H9 (cell line): ENCODE measurements around the gene C1orf74. TPM values are rescaled to one million over a fixed set of nuclear protein-coding genes. Genes with fewer than 3 reads are reported as not detected.

ENCODE experiments used
- DNase-seq: peaks from one replicate; pipeline ENCODE4 v3.0.0-alpha.2; 2017
- H2AFZ ChIP-seq: one replicate; pipeline ENCODE4 v1.6.1; 2013; ENCODE audit warnings: mild to moderate bottlenecking, low read length, control low read depth, moderate library complexity
- H2AK5ac ChIP-seq: 2 replicates; pipeline ENCODE4 v1.6.1; 2013; ENCODE audit warnings: low read length, control low read depth, mixed read lengths; ENCODE audit not compliant: insufficient read length
- H2BK120ac ChIP-seq: one replicate; pipeline ENCODE4 v1.6.1; 2013; ENCODE audit warnings: low read depth, mild to moderate bottlenecking, low read length, control low read depth, inconsistent platforms; ENCODE audit not compliant: poor library complexity, severe bottlenecking
- H2BK12ac ChIP-seq: 2 replicates; pipeline ENCODE4 v1.6.1; 2013; ENCODE audit warnings: low read length, control low read depth, mixed read lengths, low read depth; ENCODE audit not compliant: insufficient read length
- H2BK15ac ChIP-seq: 2 replicates; pipeline ENCODE4 v1.6.1; 2013; ENCODE audit warnings: low read depth, low read length, control low read depth
- H2BK20ac ChIP-seq: one replicate; pipeline ENCODE4 v1.6.1; 2013; ENCODE audit warnings: low read depth, mild to moderate bottlenecking, low read length, control low read depth, inconsistent platforms; ENCODE audit not compliant: poor library complexity, severe bottlenecking
- H2BK5ac ChIP-seq: 2 replicates; pipeline ENCODE4 v1.6.1; 2013; ENCODE audit warnings: low read length, control low read depth, mixed read lengths; ENCODE audit not compliant: insufficient read length
- H3K14ac ChIP-seq: 2 replicates; pipeline ENCODE4 v1.6.1; 2013; ENCODE audit warnings: low read length, control low read depth; ENCODE audit not compliant: insufficient read depth
- H3K18ac ChIP-seq: 2 replicates; pipeline ENCODE4 v1.6.1; 2013; ENCODE audit warnings: low read depth, mild to moderate bottlenecking, mixed read lengths, low read length, control low read depth; ENCODE audit not compliant: insufficient read length
- H3K23ac ChIP-seq: 2 replicates; pipeline ENCODE4 v1.6.1; 2013; ENCODE audit warnings: low read length, control low read depth, mixed read lengths, low read depth; ENCODE audit not compliant: insufficient read length
- H3K23me2 ChIP-seq: 2 replicates; pipeline ENCODE4 v1.6.1; 2013; ENCODE audit warnings: low read depth, mild to moderate bottlenecking, mixed read lengths, low read length, control low read depth; ENCODE audit not compliant: insufficient read length, poor library complexity, severe bottlenecking
- H3K27ac ChIP-seq: 2 replicates; pipeline ENCODE4 v1.5.1; 2013; ENCODE audit warnings: low read length, control low read depth, mixed read lengths, low read depth; ENCODE audit not compliant: insufficient read length
- H3K27me3 ChIP-seq: 2 replicates; pipeline ENCODE4 v1.6.1; 2013; ENCODE audit warnings: low read length, control low read depth, inconsistent platforms; ENCODE audit not compliant: insufficient read depth
- H3K4ac ChIP-seq: 2 replicates; pipeline ENCODE4 v1.6.1; 2013; ENCODE audit warnings: low read depth, mild to moderate bottlenecking, control low read depth, inconsistent platforms, low read length, moderate library complexity
- H3K4me1 ChIP-seq: 2 replicates; pipeline ENCODE4 v1.6.1; 2013; ENCODE audit warnings: low read length, control low read depth, inconsistent platforms; ENCODE audit not compliant: insufficient read depth
- H3K4me2 ChIP-seq: 2 replicates; pipeline ENCODE4 v1.6.1; 2013; ENCODE audit warnings: low read length, control low read depth, mixed read lengths; ENCODE audit not compliant: insufficient read length, insufficient read depth
- H3K56ac ChIP-seq: 2 replicates; pipeline ENCODE4 v1.6.1; 2013; ENCODE audit warnings: low read depth, mild to moderate bottlenecking, mixed read lengths, low read length, control low read depth; ENCODE audit not compliant: insufficient read length
- H3K79me1 ChIP-seq: 2 replicates; pipeline ENCODE4 v1.6.1; 2013; ENCODE audit warnings: low read depth, mild to moderate bottlenecking, moderate library complexity, low read length, control low read depth, inconsistent platforms; ENCODE audit not compliant: insufficient read depth, poor library complexity, severe bottlenecking
- H3K79me2 ChIP-seq: 2 replicates; pipeline ENCODE4 v1.6.1; 2013; ENCODE audit warnings: low read length, control low read depth, inconsistent platforms; ENCODE audit not compliant: insufficient read depth
- H3K9ac ChIP-seq: 2 replicates; pipeline ENCODE4 v1.6.1; 2013; ENCODE audit warnings: low read length, control low read depth, mixed read lengths; ENCODE audit not compliant: insufficient read length; ENCODE audit errors: extremely low read depth
- H3K9me3 ChIP-seq: one replicate; pipeline ENCODE4 v1.6.1; 2013; ENCODE audit warnings: low read depth, low read length, inconsistent platforms; ENCODE audit not compliant: control insufficient read depth
- H3T11ph ChIP-seq: one replicate; pipeline ENCODE4 v1.6.1; 2013; ENCODE audit warnings: mild to moderate bottlenecking, low read length, control low read depth, inconsistent platforms
- H4K20me1 ChIP-seq: one replicate; pipeline ENCODE4 v1.6.1; 2013; ENCODE audit not compliant: control insufficient read depth, insufficient read length, insufficient read depth
- H4K5ac ChIP-seq: 2 replicates; pipeline ENCODE4 v1.6.1; 2013; ENCODE audit warnings: low read depth, mild to moderate bottlenecking, mixed read lengths, low read length, control low read depth; ENCODE audit not compliant: insufficient read length
- H4K8ac ChIP-seq: replicated peaks from 2 replicates; pipeline ENCODE4 v1.6.1; 2013; ENCODE audit warnings: low read length, control low read depth, mixed read lengths, low read depth; ENCODE audit not compliant: insufficient read length
- H4K91ac ChIP-seq: 2 replicates; pipeline ENCODE4 v1.6.1; 2013; ENCODE audit warnings: low read depth, mild to moderate bottlenecking, moderate library complexity, mixed read lengths, low read length, control low read depth; ENCODE audit not compliant: insufficient read length
- H3K27ac Mint-ChIP-seq, 3 experiments: 2 replicates in 2 of 3; 3 replicates in 1 of 3; pipeline ENCODE4 v1.8.0; 2020 to 2021; ENCODE audit warnings: mixed read lengths in 3 of 3, mild to moderate bottlenecking in 1 of 3, moderate library complexity in 1 of 3
- H3K27me3 Mint-ChIP-seq: 2 replicates; pipeline ENCODE4 v1.8.0; 2021; ENCODE audit warnings: low read depth, mild to moderate bottlenecking, moderate library complexity, mixed read lengths
- H3K36me3 Mint-ChIP-seq, 3 experiments: 2 replicates in 2 of 3; 3 replicates in 1 of 3; pipeline ENCODE4 v1.8.0; 2020 to 2021; ENCODE audit warnings: low read depth in 3 of 3, mixed read lengths in 3 of 3; ENCODE audit not compliant: insufficient read depth in 1 of 3
- H3K4me1 Mint-ChIP-seq, 2 experiments: 2 replicates each; pipeline ENCODE4 v1.8.0; 2020; ENCODE audit warnings: mixed read lengths in 2 of 2
- H3K4me3 Mint-ChIP-seq, 2 experiments: 2 replicates in 1 of 2; 3 replicates in 1 of 2; pipeline ENCODE4 v1.8.0; 2020 to 2021; ENCODE audit warnings: mild to moderate bottlenecking in 2 of 2, mixed read lengths in 2 of 2, moderate library complexity in 1 of 2
- H3K9me3 Mint-ChIP-seq, 2 experiments: 2 replicates in 1 of 2; 3 replicates in 1 of 2; pipeline ENCODE4 v1.8.0; 2020; ENCODE audit warnings: mild to moderate bottlenecking in 2 of 2, mixed read lengths in 2 of 2, moderate library complexity in 1 of 2
- CTCF ChIP-seq: fragments of 200-600 bp; sonication (generic); conservative IDR thresholded peaks from 3 replicates; pipeline ENCODE4 v1.8.0; 2021; ENCODE audit warnings: antibody characterized with exemption, mild to moderate bottlenecking
- WGBS: extraction: QIAGEN DNeasy Blood & Tissue Kit; methylation state at CpG from one replicate; pipeline ENCODE4 v1.1.7; 2013; ENCODE audit warnings: missing lambda C conversion rate, low lambda C conversion rate, mixed read lengths; ENCODE audit not compliant: insufficient read length; ENCODE audit errors: extremely low coverage; 5-methylcytosine and 5-hydroxymethylcytosine counted together
- total RNA-seq: library from RNA; stranded (reverse); gene quantifications from 2 replicates; pipeline ENCODE4 v1.2.1, GENCODE V29; 2021

The C1orf74 gene
- total RNA-seq, 1 experiment from 2014 or later, result 2.4 TPM

- no peaks in the 10 kb centered on the region for H3K9me3 Mint-ChIP-seq
- no peak for TF ChIP-seq CTCF
These were observed 47.8 kb downstream of the C1orf74 start for GRCh38 chr1:209736490-209737117.

More at GRCh38 chr1:209736490-209737117, 47.8 kb downstream of the C1orf74 start:
- no CpG with 5 or more reads among the region's 3 CpGs for WGBS
- Histone ChIP-seq H2BK120ac (no peak overlapping the region), H2BK12ac (no peak overlapping the region), H4K8ac (no peak overlapping the region), H2BK5ac (no peak overlapping the region), H3K79me2 (no peaks in the 10 kb centered on the region), H3K23me2 (no peaks in the 10 kb centered on the region), H3K79me1 (no peaks in the 10 kb centered on the region), H3K23ac (no peak overlapping the region), H3K4me1 (no peaks in the 10 kb centered on the region), H3T11ph (no peak overlapping the region), H4K20me1 (no peaks in the 10 kb centered on the region), H3K27ac (no peak overlapping the region), H3K4ac (no peak overlapping the region), H4K91ac (no peak overlapping the region), H2AFZ (no peak overlapping the region), H3K14ac (no peak overlapping the region), H3K9ac (no peak overlapping the region), H3K18ac (no peak overlapping the region), H3K4me2 (no peak overlapping the region), H2BK15ac (no peak overlapping the region), H3K56ac (no peak overlapping the region), H2BK20ac (no peak overlapping the region), H4K5ac (no peak overlapping the region), H3K9me3 (no peaks in the 10 kb centered on the region), H3K27me3 (no peaks in the 10 kb centered on the region), H2AK5ac (no peak overlapping the region)
- Mint-ChIP-seq H3K4me1 (no peaks in the 10 kb centered on the region), H3K36me3 (no peaks in the 10 kb centered on the region), H3K27ac (no peak overlapping the region), H3K27me3 (peaks cover 25% of the 10 kb centered on the region), H3K4me3 (no peak overlapping the region)
- DNase-seq, result no peak
